Thyroid gland (tissue), 4 donors: Measurements from ENCODE around the gene NBAS. TPM values are rescaled to one million over a fixed set of nuclear protein-coding genes. Genes with fewer than 3 reads are reported as not detected.

ENCODE experiments used
- DNase-seq, 2 donors: peaks; one replicate each; pipeline ENCODE4 v3.0.0-alpha.2; 2019
- H3K27ac ChIP-seq, 3 donors: fragments of 200-600 bp; sonication (generic); 1 replicate in 2 of 3; 2 replicates in 1 of 3; pipeline ENCODE4 v1.5.1; 2016 to 2019; ENCODE audit warnings: mild to moderate bottlenecking in 1 of 3, moderate library complexity in 1 of 3
- H3K27me3 ChIP-seq: fragments of 200-600 bp; sonication (generic); one replicate; pipeline ENCODE4 v1.5.1; 2019
- H3K36me3 ChIP-seq, 2 donors: fragments of 200-600 bp; sonication (generic); one replicate each; pipeline ENCODE4 v1.5.1; 2016 to 2019
- H3K4me1 ChIP-seq, 2 donors: fragments of 200-600 bp; sonication (generic); one replicate each; pipeline ENCODE4 v1.5.1; 2017 to 2019
- H3K4me3 ChIP-seq, 3 donors: fragments of 200-600 bp; sonication (generic); replicated peaks in 1 of 3; 1 replicate in 2 of 3; 2 replicates in 1 of 3; pipeline ENCODE4 v1.5.1; 2016; ENCODE audit warnings: mild to moderate bottlenecking in 1 of 3
- H3K9me3 ChIP-seq: fragments of 200-600 bp; sonication (generic); one replicate; pipeline ENCODE4 v1.5.1; 2017
- POLR2A ChIP-seq, 2 donors: fragments of 450-650 bp; IDR thresholded peaks; one replicate each; pipeline ENCODE4 v1.6.1; 2017; ENCODE audit warnings: antibody characterized with exemption in 2 of 2, mild to moderate bottlenecking in 2 of 2, moderate library complexity in 1 of 2
- WGBS, 2 donors: methylation state at CpG; one replicate each; pipeline ENCODE4 v1.1.5; 2017; 5-methylcytosine and 5-hydroxymethylcytosine counted together
- intact Hi-C: fragments of 100-400 bp; cut with DNase I; formaldehyde crosslinking; loops from one replicate; pipeline ENCODE4 v1.15.1; 2023
- total RNA-seq, 4 donors: library from RNA; depleted of rRNA; stranded (reverse); fragments of >200 nt; gene quantifications; one replicate each; pipeline ENCODE4 v1.2.3, GENCODE V29; 2016
- TF ChIP-seq, protein P1 (sequence below), 6 experiments: fragments of 200-600 bp in 3 of 6; fragments of 450-650 bp in 3 of 6; sonication (generic) in 3 of 6; IDR thresholded peaks; one replicate each; pipeline ENCODE4 v1.5.1; 2016 to 2019; ENCODE audit warnings: antibody characterized with exemption in 6 of 6, mild to moderate bottlenecking in 2 of 6, inconsistent platforms in 1 of 6, moderate library complexity in 1 of 6

Gene NBAS
- total RNA-seq, 4 donors from 2014 or later, result 50.4 to 71.5 (median 54.7) TPM

DNA sequence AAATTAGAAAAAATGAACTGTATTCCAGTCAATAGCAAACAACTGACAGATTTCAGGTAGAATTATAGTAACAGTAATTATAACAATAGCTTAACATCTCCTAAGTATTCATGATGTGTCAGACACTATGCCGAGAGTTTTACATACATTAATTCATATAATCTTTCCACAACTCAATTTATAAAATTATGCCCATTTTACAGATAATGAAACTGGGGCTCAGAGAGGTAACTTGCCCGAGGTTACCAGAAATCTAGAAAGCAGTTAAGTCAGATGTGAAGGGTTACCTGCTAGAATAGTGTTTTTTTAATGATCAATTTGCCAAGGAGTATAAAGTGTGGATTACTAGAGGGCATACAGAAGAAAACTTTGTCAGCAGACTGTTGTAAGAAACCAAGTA lies 12.2 kb downstream of the NBAS start:
- no peak for DNase-seq
- TF ChIP-seq POLR2A (IDR thresholded peaks at IDR 0.05), result no peak
- TF ChIP-seq, protein P1, sequence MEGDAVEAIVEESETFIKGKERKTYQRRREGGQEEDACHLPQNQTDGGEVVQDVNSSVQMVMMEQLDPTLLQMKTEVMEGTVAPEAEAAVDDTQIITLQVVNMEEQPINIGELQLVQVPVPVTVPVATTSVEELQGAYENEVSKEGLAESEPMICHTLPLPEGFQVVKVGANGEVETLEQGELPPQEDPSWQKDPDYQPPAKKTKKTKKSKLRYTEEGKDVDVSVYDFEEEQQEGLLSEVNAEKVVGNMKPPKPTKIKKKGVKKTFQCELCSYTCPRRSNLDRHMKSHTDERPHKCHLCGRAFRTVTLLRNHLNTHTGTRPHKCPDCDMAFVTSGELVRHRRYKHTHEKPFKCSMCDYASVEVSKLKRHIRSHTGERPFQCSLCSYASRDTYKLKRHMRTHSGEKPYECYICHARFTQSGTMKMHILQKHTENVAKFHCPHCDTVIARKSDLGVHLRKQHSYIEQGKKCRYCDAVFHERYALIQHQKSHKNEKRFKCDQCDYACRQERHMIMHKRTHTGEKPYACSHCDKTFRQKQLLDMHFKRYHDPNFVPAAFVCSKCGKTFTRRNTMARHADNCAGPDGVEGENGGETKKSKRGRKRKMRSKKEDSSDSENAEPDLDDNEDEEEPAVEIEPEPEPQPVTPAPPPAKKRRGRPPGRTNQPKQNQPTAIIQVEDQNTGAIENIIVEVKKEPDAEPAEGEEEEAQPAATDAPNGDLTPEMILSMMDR (IDR thresholded peaks at IDR 0.05), result no peak
- Histone ChIP-seq H3K27ac (no peak overlapping the region), H3K9me3 (no peaks in the 10 kb centered on the region), H3K36me3 (peaks cover 0 to 21% of the 10 kb centered on the region in 2 donors), H3K27me3 (no peaks in the 10 kb centered on the region), H3K4me1 (no peaks in the 10 kb centered on the region), H3K4me3 (no peak overlapping the region)
- intact Hi-C loops, result no loop called here
- WGBS, 2 donors, result 96 to 97% methylated on average over 2 of the region's 2 CpGs

DNA sequence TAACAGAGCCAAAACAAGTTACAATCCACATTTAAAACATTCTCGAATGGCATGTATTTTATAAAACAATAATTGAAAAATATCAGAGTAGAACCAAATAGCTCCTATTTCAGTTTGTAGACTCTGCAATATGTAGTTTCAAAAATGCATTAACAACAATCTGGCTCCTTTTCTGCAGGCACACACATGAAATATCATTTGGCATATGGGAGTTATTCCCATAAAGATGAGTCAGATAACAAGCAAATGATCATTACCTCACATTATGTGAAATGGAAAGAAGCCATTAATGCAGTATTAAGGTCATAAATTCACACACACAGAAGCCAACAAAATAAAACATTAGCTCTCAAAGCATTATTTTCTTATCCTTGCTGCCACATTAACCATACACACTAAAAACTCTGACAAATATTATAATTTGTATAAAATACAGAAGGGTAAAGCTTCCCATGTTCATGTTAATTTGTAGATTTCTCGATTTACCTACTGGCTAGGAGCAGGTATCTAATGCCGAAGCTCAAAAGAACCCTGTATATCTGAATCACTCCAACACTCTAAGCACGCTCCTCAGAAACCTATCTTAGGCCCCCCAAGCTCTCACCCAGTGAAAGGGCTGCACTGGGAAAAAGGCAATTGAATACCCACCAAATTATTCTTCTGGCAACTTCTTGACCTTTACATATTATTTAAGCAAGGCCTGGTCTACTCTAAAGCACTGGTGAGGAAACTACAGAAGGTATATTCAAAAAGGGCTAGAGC lies 13.8 kb downstream of the NBAS start:
- Histone ChIP-seq H3K36me3 (peaks cover 0 to 15% of the 10 kb centered on the region in 2 donors), H3K4me3 (no peak overlapping the region), H3K27me3 (no peaks in the 10 kb centered on the region), H3K27ac (no peak overlapping the region), H3K4me1 (no peaks in the 10 kb centered on the region), H3K9me3 (no peaks in the 10 kb centered on the region)
- WGBS, 2 donors, result 93 to 97% methylated on average over 4 of the region's 4 CpGs
- no peak for DNase-seq
- intact Hi-C loops, result no loop called here
- TF ChIP-seq, protein P1 (IDR thresholded peaks at IDR 0.05), result no peak

DNA sequence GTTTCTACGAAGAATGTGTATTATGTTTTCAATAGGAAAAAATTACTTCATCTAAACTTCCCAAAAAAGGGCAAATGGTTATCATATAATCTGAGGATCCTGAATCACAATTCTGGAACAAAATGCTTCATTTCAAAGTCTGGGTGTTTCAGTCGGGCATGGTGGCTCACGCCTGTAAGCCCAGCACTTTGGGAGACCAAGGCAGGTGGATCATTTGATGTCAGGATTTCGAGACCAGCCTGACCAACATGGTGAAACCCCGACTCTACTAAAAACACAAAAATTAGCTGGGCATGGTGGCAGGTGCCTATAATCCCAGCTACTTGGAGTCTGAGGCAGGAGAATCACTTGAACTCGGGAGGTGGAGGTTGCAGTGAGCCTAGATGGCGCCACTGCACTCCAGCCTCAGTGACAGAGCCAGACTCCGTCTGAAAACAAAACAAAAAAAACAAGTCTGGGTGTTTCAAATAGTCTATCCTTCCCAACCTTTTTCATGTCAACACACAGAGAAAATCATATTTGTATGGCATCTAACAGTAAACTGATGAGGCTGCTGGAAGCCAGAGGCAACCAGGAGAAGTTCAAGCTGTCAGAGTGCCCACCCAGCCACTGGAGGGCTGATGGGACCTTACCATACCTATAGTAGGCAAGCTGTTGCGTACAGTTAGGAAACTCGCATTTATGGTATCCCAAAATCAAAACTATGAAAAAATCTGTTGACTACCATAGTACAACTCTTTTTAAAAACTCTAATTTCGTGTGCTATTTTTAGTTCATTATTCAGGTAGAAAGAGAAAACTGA lies 14.6 kb downstream of the NBAS start:
- no peak for DNase-seq
- H3K4me3 ChIP-seq, result no peak overlapping the region
- H3K27me3 ChIP-seq, result no peaks in the 10 kb centered on the region
- intact Hi-C loops, result no loop called here
- H3K27ac ChIP-seq, result no peak overlapping the region
- no peaks in the 10 kb centered on the region for H3K9me3 ChIP-seq
- peaks cover 0 to 15% of the 10 kb centered on the region in 2 donors for H3K36me3 ChIP-seq
- no peaks in the 10 kb centered on the region for H3K4me1 ChIP-seq
- 90 to 93% methylated on average over 11 of the region's 11 CpGs for WGBS, 2 donors
- TF ChIP-seq POLR2A (IDR thresholded peaks at IDR 0.05), result no peak
- TF ChIP-seq, protein P1 (IDR thresholded peaks at IDR 0.05), result no peak

DNA sequence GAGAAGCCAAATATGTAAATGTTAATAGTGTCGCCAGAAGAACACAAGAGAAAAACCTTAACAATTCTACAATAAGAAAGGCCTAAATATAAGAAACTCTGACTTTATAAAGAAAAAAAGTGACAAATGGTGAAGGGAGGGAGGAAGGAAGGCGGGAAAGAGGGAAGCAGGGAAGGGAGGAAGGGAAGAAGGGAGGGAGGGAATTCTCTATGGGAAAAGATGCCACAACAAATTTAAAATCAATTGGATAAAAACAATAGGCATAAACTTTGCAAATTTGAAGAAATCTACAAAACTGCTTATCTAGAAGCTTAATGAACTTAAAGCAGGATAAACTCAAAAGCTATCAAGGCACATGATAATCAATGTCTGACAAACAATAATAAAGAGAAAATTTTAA lies 16.9 kb downstream of the NBAS start:
- no peak for DNase-seq
- H3K4me1 ChIP-seq, result no peaks in the 10 kb centered on the region
- H3K36me3 ChIP-seq, result peaks cover 0 to 9% of the 10 kb centered on the region in 2 donors
- intact Hi-C loops, result no loop called here
- no peaks in the 10 kb centered on the region for H3K27me3 ChIP-seq
- no peak overlapping the region for H3K27ac ChIP-seq
- no peaks in the 10 kb centered on the region for H3K9me3 ChIP-seq
- TF ChIP-seq, protein P1 (IDR thresholded peaks at IDR 0.05), result no peak
- TF ChIP-seq POLR2A (IDR thresholded peaks at IDR 0.05), result no peak
- 95 to 98% methylated on average over 2 of the region's 2 CpGs for WGBS, 2 donors
- H3K4me3 ChIP-seq, result no peak overlapping the region

DNA sequence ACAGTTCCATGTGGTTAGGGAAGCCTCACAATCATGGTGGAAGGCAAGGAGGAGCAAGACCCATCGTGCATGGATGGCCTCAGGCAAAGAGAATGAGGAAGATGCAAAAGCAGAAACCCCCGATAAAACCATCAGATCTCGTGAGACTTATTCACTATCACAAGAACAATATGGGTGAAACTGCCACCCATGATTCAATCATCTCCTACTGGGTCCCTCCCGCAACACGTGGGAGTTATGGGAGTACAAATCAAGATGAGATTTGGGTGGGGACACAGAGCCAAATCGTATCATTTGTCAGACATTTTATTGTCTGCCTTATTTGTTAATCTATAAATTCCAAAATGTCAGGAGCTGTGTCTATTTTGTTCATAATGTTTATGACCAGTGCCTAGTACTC lies 17.6 kb downstream of the NBAS start:
- 96 to 98% methylated on average over 6 of the region's 6 CpGs for WGBS, 2 donors

More for the DNA sequence above, 17.6 kb downstream of the NBAS start:
- TF ChIP-seq POLR2A (IDR thresholded peaks at IDR 0.05), result no peak
- TF ChIP-seq, protein P1 (IDR thresholded peaks at IDR 0.05), result no peak
- no peaks in the 10 kb centered on the region for H3K9me3 ChIP-seq
- no peak for DNase-seq
- no peak overlapping the region for H3K27ac ChIP-seq
- peaks cover 0 to 2% of the 10 kb centered on the region in 2 donors for H3K36me3 ChIP-seq
- H3K4me1 ChIP-seq, result no peaks in the 10 kb centered on the region
- H3K4me3 ChIP-seq, result no peak overlapping the region
- H3K27me3 ChIP-seq, result no peaks in the 10 kb centered on the region
- intact Hi-C loops, result no loop called here
